H9 (cell line): ENCODE results near the gene TBC1D8. TPM values are rescaled to one million over a fixed set of nuclear protein-coding genes. Genes with fewer than 3 reads are reported as not detected.

Experiments
- DNase-seq: peaks from one replicate; pipeline ENCODE4 v3.0.0-alpha.2; 2017
- H2AFZ ChIP-seq: one replicate; pipeline ENCODE4 v1.6.1; 2013; ENCODE audit warnings: mild to moderate bottlenecking, low read length, control low read depth, moderate library complexity
- H2AK5ac ChIP-seq: 2 replicates; pipeline ENCODE4 v1.6.1; 2013; ENCODE audit warnings: low read length, control low read depth, mixed read lengths; ENCODE audit not compliant: insufficient read length
- H2BK120ac ChIP-seq: one replicate; pipeline ENCODE4 v1.6.1; 2013; ENCODE audit warnings: low read depth, mild to moderate bottlenecking, low read length, control low read depth, inconsistent platforms; ENCODE audit not compliant: poor library complexity, severe bottlenecking
- H2BK12ac ChIP-seq: 2 replicates; pipeline ENCODE4 v1.6.1; 2013; ENCODE audit warnings: low read length, control low read depth, mixed read lengths, low read depth; ENCODE audit not compliant: insufficient read length
- H2BK15ac ChIP-seq: 2 replicates; pipeline ENCODE4 v1.6.1; 2013; ENCODE audit warnings: low read depth, low read length, control low read depth
- H2BK20ac ChIP-seq: one replicate; pipeline ENCODE4 v1.6.1; 2013; ENCODE audit warnings: low read depth, mild to moderate bottlenecking, low read length, control low read depth, inconsistent platforms; ENCODE audit not compliant: poor library complexity, severe bottlenecking
- H2BK5ac ChIP-seq: 2 replicates; pipeline ENCODE4 v1.6.1; 2013; ENCODE audit warnings: low read length, control low read depth, mixed read lengths; ENCODE audit not compliant: insufficient read length
- H3K14ac ChIP-seq: 2 replicates; pipeline ENCODE4 v1.6.1; 2013; ENCODE audit warnings: low read length, control low read depth; ENCODE audit not compliant: insufficient read depth
- H3K18ac ChIP-seq: 2 replicates; pipeline ENCODE4 v1.6.1; 2013; ENCODE audit warnings: low read depth, mild to moderate bottlenecking, mixed read lengths, low read length, control low read depth; ENCODE audit not compliant: insufficient read length
- H3K23ac ChIP-seq: 2 replicates; pipeline ENCODE4 v1.6.1; 2013; ENCODE audit warnings: low read length, control low read depth, mixed read lengths, low read depth; ENCODE audit not compliant: insufficient read length
- H3K23me2 ChIP-seq: 2 replicates; pipeline ENCODE4 v1.6.1; 2013; ENCODE audit warnings: low read depth, mild to moderate bottlenecking, mixed read lengths, low read length, control low read depth; ENCODE audit not compliant: insufficient read length, poor library complexity, severe bottlenecking
- H3K27ac ChIP-seq: 2 replicates; pipeline ENCODE4 v1.5.1; 2013; ENCODE audit warnings: low read length, control low read depth, mixed read lengths, low read depth; ENCODE audit not compliant: insufficient read length
- H3K27me3 ChIP-seq: 2 replicates; pipeline ENCODE4 v1.6.1; 2013; ENCODE audit warnings: low read length, control low read depth, inconsistent platforms; ENCODE audit not compliant: insufficient read depth
- H3K4ac ChIP-seq: 2 replicates; pipeline ENCODE4 v1.6.1; 2013; ENCODE audit warnings: low read depth, mild to moderate bottlenecking, control low read depth, inconsistent platforms, low read length, moderate library complexity
- H3K4me1 ChIP-seq: 2 replicates; pipeline ENCODE4 v1.6.1; 2013; ENCODE audit warnings: low read length, control low read depth, inconsistent platforms; ENCODE audit not compliant: insufficient read depth
- H3K4me2 ChIP-seq: 2 replicates; pipeline ENCODE4 v1.6.1; 2013; ENCODE audit warnings: low read length, control low read depth, mixed read lengths; ENCODE audit not compliant: insufficient read length, insufficient read depth
- H3K56ac ChIP-seq: 2 replicates; pipeline ENCODE4 v1.6.1; 2013; ENCODE audit warnings: low read depth, mild to moderate bottlenecking, mixed read lengths, low read length, control low read depth; ENCODE audit not compliant: insufficient read length
- H3K79me1 ChIP-seq: 2 replicates; pipeline ENCODE4 v1.6.1; 2013; ENCODE audit warnings: low read depth, mild to moderate bottlenecking, moderate library complexity, low read length, control low read depth, inconsistent platforms; ENCODE audit not compliant: insufficient read depth, poor library complexity, severe bottlenecking
- H3K79me2 ChIP-seq: 2 replicates; pipeline ENCODE4 v1.6.1; 2013; ENCODE audit warnings: low read length, control low read depth, inconsistent platforms; ENCODE audit not compliant: insufficient read depth
- H3K9ac ChIP-seq: 2 replicates; pipeline ENCODE4 v1.6.1; 2013; ENCODE audit warnings: low read length, control low read depth, mixed read lengths; ENCODE audit not compliant: insufficient read length; ENCODE audit errors: extremely low read depth
- H3K9me3 ChIP-seq: one replicate; pipeline ENCODE4 v1.6.1; 2013; ENCODE audit warnings: low read depth, low read length, inconsistent platforms; ENCODE audit not compliant: control insufficient read depth
- H3T11ph ChIP-seq: one replicate; pipeline ENCODE4 v1.6.1; 2013; ENCODE audit warnings: mild to moderate bottlenecking, low read length, control low read depth, inconsistent platforms
- H4K20me1 ChIP-seq: one replicate; pipeline ENCODE4 v1.6.1; 2013; ENCODE audit not compliant: control insufficient read depth, insufficient read length, insufficient read depth
- H4K5ac ChIP-seq: 2 replicates; pipeline ENCODE4 v1.6.1; 2013; ENCODE audit warnings: low read depth, mild to moderate bottlenecking, mixed read lengths, low read length, control low read depth; ENCODE audit not compliant: insufficient read length
- H4K8ac ChIP-seq: replicated peaks from 2 replicates; pipeline ENCODE4 v1.6.1; 2013; ENCODE audit warnings: low read length, control low read depth, mixed read lengths, low read depth; ENCODE audit not compliant: insufficient read length
- H4K91ac ChIP-seq: 2 replicates; pipeline ENCODE4 v1.6.1; 2013; ENCODE audit warnings: low read depth, mild to moderate bottlenecking, moderate library complexity, mixed read lengths, low read length, control low read depth; ENCODE audit not compliant: insufficient read length
- H3K27ac Mint-ChIP-seq, 3 experiments: 2 replicates in 2 of 3; 3 replicates in 1 of 3; pipeline ENCODE4 v1.8.0; 2020 to 2021; ENCODE audit warnings: mixed read lengths in 3 of 3, mild to moderate bottlenecking in 1 of 3, moderate library complexity in 1 of 3
- H3K27me3 Mint-ChIP-seq: 2 replicates; pipeline ENCODE4 v1.8.0; 2021; ENCODE audit warnings: low read depth, mild to moderate bottlenecking, moderate library complexity, mixed read lengths
- H3K36me3 Mint-ChIP-seq, 3 experiments: 2 replicates in 2 of 3; 3 replicates in 1 of 3; pipeline ENCODE4 v1.8.0; 2020 to 2021; ENCODE audit warnings: low read depth in 3 of 3, mixed read lengths in 3 of 3; ENCODE audit not compliant: insufficient read depth in 1 of 3
- H3K4me1 Mint-ChIP-seq, 2 experiments: 2 replicates each; pipeline ENCODE4 v1.8.0; 2020; ENCODE audit warnings: mixed read lengths in 2 of 2
- H3K4me3 Mint-ChIP-seq, 2 experiments: 2 replicates in 1 of 2; 3 replicates in 1 of 2; pipeline ENCODE4 v1.8.0; 2020 to 2021; ENCODE audit warnings: mild to moderate bottlenecking in 2 of 2, mixed read lengths in 2 of 2, moderate library complexity in 1 of 2
- H3K9me3 Mint-ChIP-seq, 2 experiments: 2 replicates in 1 of 2; 3 replicates in 1 of 2; pipeline ENCODE4 v1.8.0; 2020; ENCODE audit warnings: mild to moderate bottlenecking in 2 of 2, mixed read lengths in 2 of 2, moderate library complexity in 1 of 2
- WGBS: extraction: QIAGEN DNeasy Blood & Tissue Kit; methylation state at CpG from one replicate; pipeline ENCODE4 v1.1.7; 2013; ENCODE audit warnings: missing lambda C conversion rate, low lambda C conversion rate, mixed read lengths; ENCODE audit not compliant: insufficient read length; ENCODE audit errors: extremely low coverage; 5-methylcytosine and 5-hydroxymethylcytosine counted together
- total RNA-seq: library from RNA; stranded (reverse); gene quantifications from 2 replicates; pipeline ENCODE4 v1.2.1, GENCODE V29; 2021
- TF ChIP-seq, protein P1 (sequence below): fragments of 200-600 bp; sonication (generic); conservative IDR thresholded peaks from 3 replicates; pipeline ENCODE4 v1.8.0; 2021; ENCODE audit warnings: antibody characterized with exemption, mild to moderate bottlenecking

TBC1D8 gene
- total RNA-seq, 1 experiment from 2014 or later, result 16.6 TPM

DNA sequence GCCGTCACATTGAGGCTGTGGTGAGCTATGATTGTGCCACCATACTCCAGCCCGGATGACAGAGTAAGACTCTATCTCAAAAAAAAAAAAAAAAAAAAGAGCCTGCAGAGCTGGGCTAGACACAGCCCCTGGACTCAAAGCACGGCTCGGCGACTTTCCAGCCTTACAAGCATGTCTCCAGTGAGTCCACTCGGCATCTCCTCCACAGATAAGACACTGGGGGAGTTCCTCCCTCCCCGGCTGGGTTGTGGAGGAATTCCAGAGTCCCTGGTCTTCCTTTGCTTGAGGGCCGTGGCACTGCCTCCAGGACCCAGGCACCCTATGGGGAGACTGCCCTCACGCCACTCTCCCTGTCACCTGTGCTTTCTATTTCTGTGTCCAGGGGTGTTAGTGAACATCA, 180.0 kb downstream of the TBC1D8 start:
- Histone ChIP-seq H2AK5ac (no peak overlapping the region), H3T11ph (no peak overlapping the region), H2BK12ac (no peak overlapping the region), H4K20me1 (no peaks in the 10 kb centered on the region), H3K9me3 (no peaks in the 10 kb centered on the region), H3K27ac (no peak overlapping the region), H3K4me1 (no peaks in the 10 kb centered on the region), H2BK15ac (no peak overlapping the region), H2BK5ac (no peak overlapping the region), H3K4me2 (no peak overlapping the region), H4K91ac (no peak overlapping the region), H2AFZ (no peak overlapping the region), H4K5ac (no peak overlapping the region), H3K9ac (no peak overlapping the region), H3K23me2 (no peaks in the 10 kb centered on the region), H3K18ac (no peak overlapping the region), H2BK120ac (no peak overlapping the region), H3K14ac (no peak overlapping the region), H3K27me3 (no peaks in the 10 kb centered on the region), H3K56ac (no peak overlapping the region), H3K4ac (no peak overlapping the region), H4K8ac (no peak overlapping the region), H3K23ac (no peak overlapping the region), H2BK20ac (no peak overlapping the region), H3K79me2 (no peaks in the 10 kb centered on the region), H3K79me1 (no peaks in the 10 kb centered on the region)
- Mint-ChIP-seq H3K4me1 (peaks cover 0 to 2% of the 10 kb centered on the region in 2 experiments; a peak in 1 of 4 replicates), H3K4me3 (no peak overlapping the region), H3K27ac (no peak overlapping the region), H3K36me3 (no peaks in the 10 kb centered on the region), H3K9me3 (no peaks in the 10 kb centered on the region), H3K27me3 (no peaks in the 10 kb centered on the region; the same call in 1 of the 2 replicates)
- TF ChIP-seq, protein P1, sequence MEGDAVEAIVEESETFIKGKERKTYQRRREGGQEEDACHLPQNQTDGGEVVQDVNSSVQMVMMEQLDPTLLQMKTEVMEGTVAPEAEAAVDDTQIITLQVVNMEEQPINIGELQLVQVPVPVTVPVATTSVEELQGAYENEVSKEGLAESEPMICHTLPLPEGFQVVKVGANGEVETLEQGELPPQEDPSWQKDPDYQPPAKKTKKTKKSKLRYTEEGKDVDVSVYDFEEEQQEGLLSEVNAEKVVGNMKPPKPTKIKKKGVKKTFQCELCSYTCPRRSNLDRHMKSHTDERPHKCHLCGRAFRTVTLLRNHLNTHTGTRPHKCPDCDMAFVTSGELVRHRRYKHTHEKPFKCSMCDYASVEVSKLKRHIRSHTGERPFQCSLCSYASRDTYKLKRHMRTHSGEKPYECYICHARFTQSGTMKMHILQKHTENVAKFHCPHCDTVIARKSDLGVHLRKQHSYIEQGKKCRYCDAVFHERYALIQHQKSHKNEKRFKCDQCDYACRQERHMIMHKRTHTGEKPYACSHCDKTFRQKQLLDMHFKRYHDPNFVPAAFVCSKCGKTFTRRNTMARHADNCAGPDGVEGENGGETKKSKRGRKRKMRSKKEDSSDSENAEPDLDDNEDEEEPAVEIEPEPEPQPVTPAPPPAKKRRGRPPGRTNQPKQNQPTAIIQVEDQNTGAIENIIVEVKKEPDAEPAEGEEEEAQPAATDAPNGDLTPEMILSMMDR, result no peak
- no peak for DNase-seq
- no CpG with 5 or more reads among the region's 9 CpGs for WGBS
